LNCaP clone FGC (cell line): ENCODE measurements around the gene ANKS6.

Experiments used
- DNase-seq: peaks from one replicate; pipeline ENCODE4 v3.0.0-alpha.2; 2011; ENCODE audit warnings: low read depth
- H3K4me3 ChIP-seq: 2 replicates; pipeline ENCODE4 v1.5.1; 2011; ENCODE audit warnings: mild to moderate bottlenecking, low read depth, low read length, control low read depth
- TF ChIP-seq, protein P1 (sequence below): IDR thresholded peaks from 2 replicates; pipeline ENCODE4 v1.5.1; 2012; ENCODE audit warnings: mild to moderate bottlenecking; ENCODE audit not compliant: control insufficient read depth, insufficient read depth; ENCODE audit errors: extremely low read depth

ANKS6 gene

DNA sequence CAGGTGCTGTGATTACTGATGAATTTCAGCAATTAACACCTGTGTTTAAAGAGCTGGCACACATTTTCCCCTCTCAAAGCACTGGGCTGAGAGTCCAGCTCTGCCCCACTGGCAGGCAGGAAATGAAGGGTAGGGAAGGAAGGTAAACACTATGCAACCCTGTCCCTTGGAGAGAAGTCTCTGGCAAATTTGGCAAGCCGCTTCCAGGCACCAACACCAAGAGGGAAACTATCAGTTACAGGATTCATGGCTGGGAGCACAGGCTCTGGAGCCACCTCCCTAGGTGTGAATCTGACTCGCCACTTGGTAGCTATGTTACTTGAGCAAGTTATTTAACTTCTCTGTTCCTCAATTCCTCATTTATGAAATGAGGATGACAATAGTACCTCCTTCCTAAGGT, 3.3 kb downstream of the ANKS6 start:
- DNase-seq, result no peak
- TF ChIP-seq, protein P1, sequence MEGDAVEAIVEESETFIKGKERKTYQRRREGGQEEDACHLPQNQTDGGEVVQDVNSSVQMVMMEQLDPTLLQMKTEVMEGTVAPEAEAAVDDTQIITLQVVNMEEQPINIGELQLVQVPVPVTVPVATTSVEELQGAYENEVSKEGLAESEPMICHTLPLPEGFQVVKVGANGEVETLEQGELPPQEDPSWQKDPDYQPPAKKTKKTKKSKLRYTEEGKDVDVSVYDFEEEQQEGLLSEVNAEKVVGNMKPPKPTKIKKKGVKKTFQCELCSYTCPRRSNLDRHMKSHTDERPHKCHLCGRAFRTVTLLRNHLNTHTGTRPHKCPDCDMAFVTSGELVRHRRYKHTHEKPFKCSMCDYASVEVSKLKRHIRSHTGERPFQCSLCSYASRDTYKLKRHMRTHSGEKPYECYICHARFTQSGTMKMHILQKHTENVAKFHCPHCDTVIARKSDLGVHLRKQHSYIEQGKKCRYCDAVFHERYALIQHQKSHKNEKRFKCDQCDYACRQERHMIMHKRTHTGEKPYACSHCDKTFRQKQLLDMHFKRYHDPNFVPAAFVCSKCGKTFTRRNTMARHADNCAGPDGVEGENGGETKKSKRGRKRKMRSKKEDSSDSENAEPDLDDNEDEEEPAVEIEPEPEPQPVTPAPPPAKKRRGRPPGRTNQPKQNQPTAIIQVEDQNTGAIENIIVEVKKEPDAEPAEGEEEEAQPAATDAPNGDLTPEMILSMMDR, result no peak
- no peak overlapping the region for H3K4me3 ChIP-seq

DNA sequence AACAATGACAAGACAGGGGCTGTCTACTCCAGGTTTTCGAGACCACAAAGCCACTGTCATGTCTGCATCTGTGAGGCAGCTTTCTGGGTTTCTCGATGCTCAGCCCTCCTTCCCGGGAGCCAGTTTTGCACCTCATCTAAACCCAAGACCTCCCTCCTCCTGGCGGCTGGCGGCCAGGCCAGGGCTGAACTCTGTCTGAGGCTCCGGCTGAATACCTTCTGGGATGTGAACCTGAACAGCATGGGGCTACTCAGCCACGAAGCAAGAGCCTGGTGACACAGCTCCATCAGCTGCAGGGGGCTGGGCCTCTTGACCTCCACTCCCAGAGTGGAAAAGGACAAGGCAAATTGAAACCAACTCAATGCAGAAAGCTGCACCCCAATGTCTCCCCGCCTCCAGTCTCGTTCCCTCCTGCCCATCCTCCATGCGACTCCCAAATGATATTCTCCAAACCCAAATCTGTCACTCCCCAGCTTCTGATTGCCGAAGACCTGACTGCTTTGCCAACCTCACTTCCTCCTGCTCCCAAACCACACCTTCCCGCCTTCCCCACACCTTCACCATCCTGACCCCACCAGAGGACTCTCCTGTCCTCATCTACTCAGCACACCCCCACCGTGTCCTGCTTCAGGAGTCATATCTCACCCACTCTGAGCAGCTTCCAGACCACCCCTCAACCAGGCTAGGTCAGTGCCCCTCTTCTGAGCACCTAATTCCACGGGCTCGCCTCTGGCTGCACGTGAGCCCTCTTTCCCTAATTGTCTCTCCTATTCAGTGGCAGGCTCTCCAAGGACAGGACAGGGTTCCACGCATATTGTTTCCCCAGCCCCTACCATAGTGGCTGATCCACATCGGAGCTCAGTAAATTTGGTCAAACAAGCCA, 4.5 kb downstream of the ANKS6 start:
- DNase-seq, result no peak
- H3K4me3 ChIP-seq, result no peak overlapping the region
- TF ChIP-seq, protein P1, result no peak

DNA sequence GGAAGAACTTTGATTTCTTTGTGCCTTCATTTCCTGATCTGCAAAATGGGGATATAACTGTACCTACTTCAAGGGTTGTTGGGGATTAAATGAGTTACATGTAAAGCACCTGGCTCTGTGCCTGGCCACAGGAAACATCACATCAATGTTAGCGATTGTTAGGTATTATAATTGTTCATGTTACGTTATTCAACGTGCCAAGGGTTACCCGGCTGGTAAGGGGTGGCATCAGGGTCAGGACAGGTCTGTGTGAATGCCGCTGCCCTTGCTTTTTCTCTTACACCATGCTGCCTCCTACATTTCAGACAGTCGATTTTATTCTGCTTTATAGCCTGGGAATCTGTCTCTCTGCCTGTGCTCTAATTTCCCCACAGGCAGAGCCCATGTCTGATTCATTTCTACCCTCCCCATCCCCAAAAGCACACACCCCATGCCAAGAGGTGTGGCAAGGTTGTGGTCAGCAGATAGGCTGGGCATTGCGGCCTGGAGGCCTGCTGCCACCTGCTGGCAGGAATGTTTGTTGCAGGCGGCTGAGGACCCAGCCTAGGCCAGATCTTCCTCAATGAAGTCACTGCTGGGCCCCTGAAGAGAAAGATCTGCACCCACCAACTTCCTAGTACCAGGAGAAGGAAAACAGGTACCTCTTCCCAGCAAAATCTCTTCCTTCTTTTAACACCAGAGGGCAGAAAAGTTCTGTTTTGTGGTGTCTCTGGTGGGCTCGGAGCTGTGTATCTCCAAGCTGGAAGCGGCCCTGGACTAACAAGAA, 5.3 kb downstream of the ANKS6 start:
- H3K4me3 ChIP-seq, result no peak overlapping the region
- DNase-seq, result no peak
- TF ChIP-seq, protein P1, result peak; percentile 97

DNA sequence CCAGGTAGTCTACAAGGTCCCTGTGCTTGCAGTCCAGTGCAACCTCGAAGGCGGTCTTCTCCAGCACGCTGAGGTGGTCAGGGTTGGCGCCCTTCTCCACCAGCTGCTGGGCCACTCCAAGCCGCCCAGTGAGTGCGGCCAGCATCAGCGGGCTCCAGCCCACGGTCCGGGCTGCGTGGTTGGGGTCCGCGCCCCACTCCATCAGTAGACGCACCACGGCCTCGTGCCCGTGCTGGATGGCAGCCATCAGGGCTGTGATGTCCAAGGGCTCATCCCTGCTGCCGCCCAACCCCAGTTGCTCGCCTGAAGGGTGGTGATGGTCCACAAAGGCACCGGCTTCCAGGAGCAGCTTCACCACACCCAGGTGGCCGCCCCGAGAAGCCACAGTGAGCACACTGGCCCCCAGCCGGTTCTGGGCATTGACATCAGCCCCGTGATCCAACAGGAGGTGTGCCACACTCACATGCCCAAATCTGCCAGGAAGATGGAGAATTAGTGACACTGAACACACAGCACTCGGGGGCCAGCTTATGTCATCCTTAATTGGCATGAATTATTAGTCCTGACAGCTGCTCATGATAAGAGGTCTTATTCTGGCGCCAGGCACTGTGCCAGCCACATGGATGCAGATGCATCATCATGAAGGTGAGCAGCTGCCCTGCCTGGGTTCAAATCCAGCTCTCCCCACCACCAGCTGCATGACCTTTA, 6.1 kb downstream of the ANKS6 start:
- TF ChIP-seq, protein P1, result no peak
- H3K4me3 ChIP-seq, result no peak overlapping the region
- no peak for DNase-seq

DNA sequence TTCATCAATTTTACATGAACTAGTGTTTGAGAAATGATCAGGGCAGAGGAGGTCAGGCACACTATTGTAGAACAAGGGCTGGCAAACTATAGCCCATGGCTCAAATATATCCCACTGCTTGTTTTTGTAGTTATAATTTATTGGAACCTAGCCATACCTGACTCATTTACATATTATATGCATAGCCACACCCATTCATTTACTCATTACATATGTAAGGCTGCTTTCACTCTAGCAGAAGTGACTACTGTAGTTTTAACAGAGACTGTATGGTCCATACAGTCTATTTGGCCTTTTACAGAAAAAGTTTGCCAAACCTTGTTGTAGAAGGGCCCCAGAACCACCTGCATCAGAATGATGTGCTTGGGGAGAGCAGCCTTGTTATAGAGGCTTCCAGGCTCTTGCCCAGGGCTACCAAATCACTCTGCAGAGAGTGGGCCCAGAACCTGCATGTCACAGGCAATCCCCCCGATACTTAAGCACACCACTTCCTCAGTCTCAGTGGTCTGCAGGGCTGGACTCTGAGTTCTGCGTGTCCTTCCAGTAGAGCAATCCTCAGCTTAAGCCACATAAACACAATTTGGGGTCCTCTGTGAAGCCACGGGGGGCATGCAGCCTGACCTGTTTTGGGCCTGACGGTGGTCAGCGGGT, 6.7 kb downstream of the ANKS6 start:
- H3K4me3 ChIP-seq, result no peak overlapping the region
- no peak for DNase-seq
- TF ChIP-seq, protein P1, result no peak

DNA sequence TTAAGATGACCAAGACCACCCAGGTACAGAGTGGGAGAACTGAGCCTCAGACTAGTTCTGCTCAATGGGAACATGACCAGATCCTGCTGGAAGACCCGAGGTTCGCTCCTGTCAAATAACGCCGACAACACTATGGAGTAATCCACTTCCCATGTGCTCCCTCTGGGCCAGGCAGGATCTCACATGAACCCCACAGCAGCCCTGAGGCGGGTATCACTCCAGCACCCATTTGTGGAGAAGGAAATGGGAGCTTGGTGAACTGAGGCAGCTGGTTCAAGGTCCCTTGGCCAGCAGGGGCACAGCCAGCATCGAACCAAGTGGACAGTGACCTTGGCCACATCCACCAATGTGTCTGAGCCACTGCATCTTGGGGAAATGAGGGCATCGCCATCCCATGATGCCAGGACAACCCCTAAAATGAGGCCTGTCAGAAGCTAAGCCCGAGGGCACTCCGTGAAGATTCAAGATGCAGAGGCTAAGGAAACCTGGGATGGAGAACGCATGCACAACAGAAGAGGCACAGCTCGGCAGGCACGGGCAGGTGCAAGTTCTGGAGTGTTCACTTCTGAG, 8.5 kb downstream of the ANKS6 start:
- DNase-seq, result no peak
- H3K4me3 ChIP-seq, result no peak overlapping the region
- TF ChIP-seq, protein P1, result no peak
